22Rv1 (cell line): ENCODE measurements around the gene MRPL12.

ENCODE experiments used
- H3K27ac ChIP-seq: fragments of 450-650 bp; 2 replicates; pipeline ENCODE4 v1.5.1; 2017
- CTCF ChIP-seq: fragments of 450-650 bp; IDR thresholded peaks from 2 replicates; pipeline ENCODE4 v1.5.1; 2017; ENCODE audit warnings: mild to moderate bottlenecking
- ZFX ChIP-seq: fragments of 450-650 bp; IDR thresholded peaks from 2 replicates; pipeline ENCODE4 v1.6.1; 2017; ENCODE audit warnings: antibody characterized with exemption, borderline replicate concordance

MRPL12 gene

GRCh38 chr17:81740395-81740961 is 37.3 kb downstream of the MRPL12 start:
- TF ChIP-seq CTCF (no peak), ZFX (no peak)
- no peak overlapping the region for H3K27ac ChIP-seq

GRCh38 chr17:81741049-81741593 is 38.0 kb downstream of the MRPL12 start:
- no peak overlapping the region for H3K27ac ChIP-seq
- no peak for TF ChIP-seq ZFX
- TF ChIP-seq CTCF: no peak

GRCh38 chr17:81741594-81742452 is 38.7 kb downstream of the MRPL12 start:
- no peak for TF ChIP-seq CTCF
- no peak for TF ChIP-seq ZFX
- no peak overlapping the region for H3K27ac ChIP-seq
